Stomach (tissue), 9 donors: Measurements from ENCODE around the gene PEX11B. TPM values are rescaled to one million over a fixed set of nuclear protein-coding genes. Genes with fewer than 3 reads are reported as not detected.

Source experiments
- DNase-seq, 2 donors: peaks; one replicate each; pipeline versions ENCODE4 v3.0.0 to v3.0.0-alpha.2; 2013 to 2019
- H3K27ac ChIP-seq, 5 donors: fragments of 200-600 bp in 4 of 5; sonication (generic) in 4 of 5; one replicate each; pipeline ENCODE4 v1.5.1; 2013 to 2019; ENCODE audit warnings: mild to moderate bottlenecking in 1 of 5, moderate library complexity in 1 of 5
- H3K27me3 ChIP-seq, 3 donors: fragments of 200-600 bp; sonication (generic); one replicate each; pipeline ENCODE4 v1.5.1; 2017 to 2019; ENCODE audit warnings: mixed run types in 1 of 3
- H3K36me3 ChIP-seq, 4 donors: fragments of 200-600 bp; sonication (generic); 1 replicate in 3 of 4; 2 replicates in 1 of 4; pipeline ENCODE4 v1.5.1; 2016 to 2019
- H3K4me1 ChIP-seq, 4 donors: fragments of 200-600 bp; sonication (generic); one replicate each; pipeline ENCODE4 v1.5.1; 2016 to 2019
- H3K4me3 ChIP-seq, 4 donors: fragments of 200-600 bp; sonication (generic) in 3 of 4; one replicate each; pipeline ENCODE4 v1.5.1; 2016 to 2019; ENCODE audit warnings: mild to moderate bottlenecking in 1 of 4
- H3K9me3 ChIP-seq, 4 donors: fragments of 200-600 bp; sonication (generic); one replicate each; pipeline ENCODE4 v1.5.1; 2016 to 2019
- CTCF ChIP-seq, 7 experiments: fragments of 450-650 bp in 4 of 7; fragments of 200-600 bp in 3 of 7; sonication (generic) in 3 of 7; IDR thresholded peaks; one replicate each; pipeline ENCODE4 v1.5.1; 2016 to 2019; ENCODE audit warnings: antibody characterized with exemption in 7 of 7, control low read depth in 2 of 7, mild to moderate bottlenecking in 1 of 7
- EP300 ChIP-seq: sonication (generic); formaldehyde crosslinking; IDR thresholded peaks from one replicate; pipeline ENCODE4 v1.6.1; 2017; ENCODE audit warnings: antibody characterized with exemption
- POLR2A ChIP-seq, 4 donors: fragments of 450-650 bp; IDR thresholded peaks; one replicate each; pipeline ENCODE4 v1.6.1; 2016; ENCODE audit warnings: antibody characterized with exemption in 4 of 4, control low read depth in 2 of 4, mild to moderate bottlenecking in 1 of 4, moderate library complexity in 1 of 4
- POLR2AphosphoS5 ChIP-seq, 3 donors: sonication (generic); formaldehyde crosslinking; IDR thresholded peaks; one replicate each; pipeline ENCODE4 v1.6.1; 2016; ENCODE audit warnings: antibody characterized with exemption in 3 of 3
- WGBS, 5 donors: extraction: QIAGEN DNeasy Blood & Tissue Kit in 3 of 5; methylation state at CpG; one replicate each; pipeline versions ENCODE4 v1.1.5 to v1.1.7; 2013 to 2018; 5-methylcytosine and 5-hydroxymethylcytosine counted together
- intact Hi-C: fragments of 100-400 bp; cut with DNase I; formaldehyde crosslinking; loops from one replicate; pipeline ENCODE4 v1.15.1; 2023; ENCODE audit warnings: low total_unique reads
- polyA plus RNA-seq, 3 donors: library from polyadenylated mRNA; stranded (reverse); fragments of 200-250 nt; gene quantifications; one replicate each; pipeline ENCODE4 v1.2.3, GENCODE V29; 2013
- total RNA-seq, 5 donors: library from RNA; depleted of rRNA; stranded (reverse); fragments of >200 nt; gene quantifications; one replicate each; pipeline versions ENCODE4 v1.1.0 to v1.2.3, GENCODE V29; 2014 to 2016
- donor health status: healthy with polysubstance abuse.
- donor health status: Bipolar disorder and iron deficiency.
- donor health status: healthy.

PEX11B gene
- total and polyA plus RNA-seq, 8 donors = 15.6 to 46.6 (median 31.8) TPM

DNA sequence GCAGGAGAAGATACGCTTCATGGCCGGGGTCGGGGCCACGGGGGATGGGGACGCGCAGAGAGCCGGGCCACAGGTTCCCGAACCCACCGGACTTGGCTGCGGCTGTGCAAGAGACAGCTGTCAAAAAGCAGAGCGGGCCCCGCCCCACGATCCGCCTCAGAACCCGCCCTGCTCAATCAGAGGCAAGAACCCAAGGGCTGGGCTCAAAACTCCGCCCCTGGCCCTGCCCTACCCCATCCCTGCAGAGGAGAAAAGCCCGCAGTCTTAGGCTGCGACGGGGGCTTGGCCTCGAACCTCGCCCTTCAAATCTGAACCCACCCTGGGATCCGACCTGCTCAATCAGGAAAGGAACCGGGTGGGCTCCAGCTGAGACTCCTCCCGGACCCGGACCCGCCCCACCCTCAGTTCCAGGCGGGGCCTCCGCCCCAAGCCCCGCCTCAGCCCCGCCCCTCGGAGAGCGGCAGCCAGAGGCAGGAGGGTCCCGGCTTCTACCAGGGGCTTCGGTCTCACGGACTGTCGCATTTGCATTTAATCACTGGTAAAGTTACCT lies 32.7 kb downstream of the PEX11B start, which contains the start of gene ANKRD35:
Gene ANKRD35 (minus strand): TSS at position 129 of the 550 bp plus-strand sequence. CDS start 108 bp downstream, at position 21.
- H3K27ac ChIP-seq = peak within 1 kb of the TSS in 4 of 5 donors; percentile 1 to 70 (median 52)
- H3K4me3 ChIP-seq = peak within 1 kb of the TSS; percentile 64 to 88 (median 80)
- WGBS, 5 donors = 0 to 1% (median 1%) methylated on average over 17 to 36 of the region's 36 CpGs

GRCh38 chr1:145884675-145885074 lies 33.8 kb downstream of the PEX11B start:
- no peak overlapping the region for H3K4me3 ChIP-seq
- WGBS, 5 donors = 84 to 100% (median 90%) methylated on average over 1 of the region's 1 CpG

More for the DNA sequence above, 32.7 kb downstream of the PEX11B start, which contains the start of gene ANKRD35:
- peaks cover 25 to 42% (median 33%) of the 10 kb centered on the region in 4 donors for H3K4me1 ChIP-seq
- H3K36me3 ChIP-seq = no peaks in the 10 kb centered on the region
- TF ChIP-seq EP300 = no peak
- TF ChIP-seq POLR2AphosphoS5 (IDR thresholded peaks at IDR 0.05) = no peak
- no peak for TF ChIP-seq POLR2A (IDR thresholded peaks at IDR 0.05)
- TF ChIP-seq CTCF (IDR thresholded peaks at IDR 0.05) = no peak
- intact Hi-C loops = no loop called here
- no peaks in the 10 kb centered on the region for H3K27me3 ChIP-seq
- H3K9me3 ChIP-seq = no peaks in the 10 kb centered on the region
- peak; percentile 90 to 93 for DNase-seq

DNA sequence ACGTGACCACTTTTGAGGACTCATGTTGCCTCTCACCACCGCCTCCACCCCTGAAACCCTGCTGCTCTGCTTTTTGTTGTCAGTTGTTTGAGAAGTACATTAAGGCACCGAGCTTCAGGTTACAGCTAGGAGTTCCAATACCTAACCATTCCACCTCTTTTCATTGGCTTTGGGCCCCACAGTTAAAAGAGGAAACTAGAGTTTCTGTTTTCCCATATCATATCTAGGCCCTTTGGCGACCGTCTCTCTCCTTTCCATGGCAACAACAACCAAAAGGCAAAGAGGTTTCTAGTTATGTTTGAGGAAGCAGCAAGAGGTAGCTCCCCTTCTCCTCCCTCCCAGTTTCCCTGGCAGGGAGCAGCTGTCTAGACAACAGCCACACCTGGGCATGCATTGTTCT lies 38.7 kb downstream of the PEX11B start:
- peaks cover 0 to 22% (median 2%) of the 10 kb centered on the region in 4 donors for H3K4me1 ChIP-seq
- intact Hi-C loops = no loop called here
- H3K4me3 ChIP-seq = no peak overlapping the region
- TF ChIP-seq POLR2A (IDR thresholded peaks at IDR 0.05) = no peak
- no peak for TF ChIP-seq CTCF (IDR thresholded peaks at IDR 0.05)
- no peak for TF ChIP-seq POLR2AphosphoS5 (IDR thresholded peaks at IDR 0.05)
- TF ChIP-seq EP300 = no peak
- no peaks in the 10 kb centered on the region for H3K9me3 ChIP-seq
- 32 to 53% (median 44%) methylated on average over 5 of the region's 5 CpGs for WGBS, 5 donors
- no peaks in the 10 kb centered on the region for H3K27me3 ChIP-seq
- DNase-seq = no peak
- H3K27ac ChIP-seq = no peak overlapping the region
- H3K36me3 ChIP-seq = no peaks in the 10 kb centered on the region

More at GRCh38 chr1:145884675-145885074, 33.8 kb downstream of the PEX11B start:
- no peak overlapping the region for H3K27ac ChIP-seq
- peaks cover 20 to 37% (median 26%) of the 10 kb centered on the region in 4 donors for H3K4me1 ChIP-seq
- DNase-seq = no peak
- H3K36me3 ChIP-seq = no peaks in the 10 kb centered on the region
- TF ChIP-seq CTCF (IDR thresholded peaks at IDR 0.05) (no peak), POLR2A (IDR thresholded peaks at IDR 0.05) (no peak), EP300 (no peak), POLR2AphosphoS5 (IDR thresholded peaks at IDR 0.05) (no peak)
- intact Hi-C loops = no loop called here
- no peaks in the 10 kb centered on the region for H3K9me3 ChIP-seq
- H3K27me3 ChIP-seq = no peaks in the 10 kb centered on the region

GRCh38 chr1:145878724-145879123 lies 39.8 kb downstream of the PEX11B start:
- H3K36me3 ChIP-seq = no peaks in the 10 kb centered on the region
- DNase-seq = no peak
- peaks cover 0 to 21% (median 2%) of the 10 kb centered on the region in 4 donors for H3K4me1 ChIP-seq
- no peaks in the 10 kb centered on the region for H3K9me3 ChIP-seq
- H3K27ac ChIP-seq = no peak overlapping the region
- H3K4me3 ChIP-seq = no peak overlapping the region
- 72 to 84% (median 79%) methylated on average over 2 of the region's 2 CpGs for WGBS, 5 donors
- no peak for TF ChIP-seq CTCF (IDR thresholded peaks at IDR 0.05)
- no peak for TF ChIP-seq POLR2AphosphoS5 (IDR thresholded peaks at IDR 0.05)
- TF ChIP-seq POLR2A (IDR thresholded peaks at IDR 0.05) = no peak
- H3K27me3 ChIP-seq = no peaks in the 10 kb centered on the region
- intact Hi-C loops = no loop called here
